ENCODE measurements around the gene EXOSC5.

The EXOSC5 gene

DNA sequence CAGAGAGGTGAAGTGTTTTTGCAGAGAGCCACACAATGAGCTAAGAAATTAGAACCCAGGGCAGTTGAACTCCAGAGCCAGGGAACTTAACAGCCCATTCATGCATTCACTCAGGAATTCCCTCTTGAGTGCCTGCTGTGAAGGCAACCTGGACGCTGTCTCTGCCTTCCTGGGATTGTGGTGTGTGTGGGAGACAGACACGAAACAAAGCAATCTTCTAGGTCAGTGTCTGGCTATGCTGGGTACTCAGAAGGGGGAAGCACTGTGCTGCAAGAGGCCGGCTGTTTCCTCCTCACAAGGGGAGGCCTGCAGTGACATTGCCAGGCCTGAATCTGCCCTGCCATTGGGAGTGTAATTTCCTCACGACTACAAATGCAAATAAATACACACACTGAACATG lies 10.1 kb upstream of the EXOSC5 start:
- Histone ChIP-seq H3K4me3 (ENCODE audit: low read depth in 1 of 2, low read length in 2 of 2) (no peak overlapping the region), H3K9ac (ENCODE audit: low read depth, low read length) (no peak overlapping the region), H3K27me3 (ENCODE audit: insufficient read depth, low read length, poor library complexity) (no peaks in the 10 kb centered on the region), H2AFZ (ENCODE audit: low read depth, low read length) (no peak overlapping the region), H4K20me1 (ENCODE audit: insufficient read depth, low read length) (0 out of 2 replicates have a peak, but pooled peaks cover 4% of the 10 kb centered on the region), H3K4me2 (ENCODE audit: insufficient read depth, low read length) (no peak overlapping the region), H3K9me3 (ENCODE audit: insufficient read depth, low read length, severe bottlenecking) (no peaks in the 10 kb centered on the region), H3K36me3 (ENCODE audit: insufficient read depth, low read length) (peaks cover 11% of the 10 kb centered on the region), H3K79me2 (ENCODE audit: insufficient read depth, low read length) (peaks cover 2% of the 10 kb centered on the region; the same call in 1 of the 2 replicates), H3K4me1 (ENCODE audit: insufficient read depth, low read length) (no peaks in the 10 kb centered on the region), H3K27ac (ENCODE audit: low read length) (no peak overlapping the region)
- DNase-seq (no peak), ATAC-seq (ENCODE audit: insufficient read depth, low read depth) (no peak)
- no peak for TF ChIP-seq EZH2 (IDR thresholded peaks at IDR 0.05; ENCODE audit: borderline replicate concordance, low read depth, low read length, severe bottlenecking)
- TF ChIP-seq, protein P1, sequence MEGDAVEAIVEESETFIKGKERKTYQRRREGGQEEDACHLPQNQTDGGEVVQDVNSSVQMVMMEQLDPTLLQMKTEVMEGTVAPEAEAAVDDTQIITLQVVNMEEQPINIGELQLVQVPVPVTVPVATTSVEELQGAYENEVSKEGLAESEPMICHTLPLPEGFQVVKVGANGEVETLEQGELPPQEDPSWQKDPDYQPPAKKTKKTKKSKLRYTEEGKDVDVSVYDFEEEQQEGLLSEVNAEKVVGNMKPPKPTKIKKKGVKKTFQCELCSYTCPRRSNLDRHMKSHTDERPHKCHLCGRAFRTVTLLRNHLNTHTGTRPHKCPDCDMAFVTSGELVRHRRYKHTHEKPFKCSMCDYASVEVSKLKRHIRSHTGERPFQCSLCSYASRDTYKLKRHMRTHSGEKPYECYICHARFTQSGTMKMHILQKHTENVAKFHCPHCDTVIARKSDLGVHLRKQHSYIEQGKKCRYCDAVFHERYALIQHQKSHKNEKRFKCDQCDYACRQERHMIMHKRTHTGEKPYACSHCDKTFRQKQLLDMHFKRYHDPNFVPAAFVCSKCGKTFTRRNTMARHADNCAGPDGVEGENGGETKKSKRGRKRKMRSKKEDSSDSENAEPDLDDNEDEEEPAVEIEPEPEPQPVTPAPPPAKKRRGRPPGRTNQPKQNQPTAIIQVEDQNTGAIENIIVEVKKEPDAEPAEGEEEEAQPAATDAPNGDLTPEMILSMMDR (IDR thresholded peaks at IDR 0.05; ENCODE audit: borderline replicate concordance, extremely low read depth, low read length, poor library complexity, severe bottlenecking): no peak

- no peak for ATAC-seq (ENCODE audit: insufficient read depth, low read depth)
- Histone ChIP-seq H4K20me1 (ENCODE audit: insufficient read depth, low read length) (0 out of 2 replicates have a peak, but pooled peaks cover 4% of the 10 kb centered on the region), H3K27me3 (ENCODE audit: insufficient read depth, low read length, poor library complexity) (no peaks in the 10 kb centered on the region), H3K4me1 (ENCODE audit: insufficient read depth, low read length) (no peaks in the 10 kb centered on the region), H3K36me3 (ENCODE audit: insufficient read depth, low read length) (peaks cover 7% of the 10 kb centered on the region), H3K79me2 (ENCODE audit: insufficient read depth, low read length) (peaks cover 7% of the 10 kb centered on the region), H3K9me3 (ENCODE audit: insufficient read depth, low read length, severe bottlenecking) (no peaks in the 10 kb centered on the region), H3K4me3 (ENCODE audit: low read depth in 1 of 2, low read length in 2 of 2) (no peak overlapping the region), H3K4me2 (ENCODE audit: insufficient read depth, low read length) (no peak overlapping the region), H3K9ac (ENCODE audit: low read depth, low read length) (no peak overlapping the region), H3K27ac (ENCODE audit: low read length) (no peak overlapping the region), H2AFZ (ENCODE audit: low read depth, low read length) (no peak overlapping the region)
- no peak for TF ChIP-seq EZH2 (IDR thresholded peaks at IDR 0.05; ENCODE audit: borderline replicate concordance, low read depth, low read length, severe bottlenecking)
- TF ChIP-seq, protein P1 (IDR thresholded peaks at IDR 0.05; ENCODE audit: borderline replicate concordance, extremely low read depth, low read length, poor library complexity, severe bottlenecking): no peak
- no peak for DNase-seq
Measured at GRCh38 chr19:41405776-41406175, 8.6 kb upstream of the EXOSC5 start.

DNA sequence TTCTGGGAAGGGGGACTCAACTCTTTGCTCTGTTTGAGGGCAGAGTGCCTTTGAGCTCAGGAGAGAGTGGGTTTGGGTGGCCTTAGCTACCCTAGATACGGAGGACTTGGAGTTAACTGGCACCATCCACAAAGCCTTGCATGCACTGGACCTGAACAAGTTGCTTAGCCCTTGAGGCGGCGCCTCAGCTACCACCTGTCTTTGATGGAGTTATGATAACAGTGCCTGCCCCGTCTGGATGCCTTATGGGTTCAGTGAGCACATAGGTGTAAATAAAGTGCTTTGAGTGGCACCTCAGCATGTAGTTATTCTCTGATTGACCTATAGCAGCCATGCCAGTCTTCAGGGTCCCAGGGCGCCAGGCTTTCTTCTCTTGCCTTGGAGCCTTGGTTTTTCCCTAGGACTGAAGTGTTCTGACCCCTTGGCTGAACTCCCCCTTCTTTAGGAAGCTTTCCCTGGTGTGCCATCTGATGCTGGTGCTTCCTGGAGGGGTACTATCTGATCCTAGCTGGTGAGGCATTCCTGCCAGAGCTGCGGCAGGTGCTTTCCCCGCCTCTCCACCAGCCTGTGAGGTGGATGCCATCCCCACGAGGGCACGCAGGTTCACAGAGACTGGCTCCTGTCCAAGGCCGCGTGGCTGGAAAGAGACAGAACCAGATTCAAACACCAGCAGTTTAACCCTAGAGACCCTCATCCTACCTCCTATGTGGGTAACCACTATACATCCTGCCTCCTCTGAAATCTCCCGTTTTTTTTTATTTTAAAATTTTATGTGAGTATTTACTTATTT lies 6.2 kb upstream of the EXOSC5 start:
- H3K9ac ChIP-seq (ENCODE audit: low read depth, low read length): no peak overlapping the region
- H3K4me3 ChIP-seq (ENCODE audit: low read depth in 1 of 2, low read length in 2 of 2): no peak overlapping the region
- no peak for DNase-seq
- H3K27me3 ChIP-seq (ENCODE audit: insufficient read depth, low read length, poor library complexity): no peaks in the 10 kb centered on the region
- no peak for ATAC-seq (ENCODE audit: insufficient read depth, low read depth)
- H2AFZ ChIP-seq (ENCODE audit: low read depth, low read length): no peak overlapping the region
- no peak for TF ChIP-seq EZH2 (IDR thresholded peaks at IDR 0.05; ENCODE audit: borderline replicate concordance, low read depth, low read length, severe bottlenecking)
- TF ChIP-seq, protein P1 (IDR thresholded peaks at IDR 0.05; ENCODE audit: borderline replicate concordance, extremely low read depth, low read length, poor library complexity, severe bottlenecking): no peak
- H3K79me2 ChIP-seq (ENCODE audit: insufficient read depth, low read length): peaks cover 27% of the 10 kb centered on the region
- no peak overlapping the region for H3K27ac ChIP-seq (ENCODE audit: low read length)
- H3K4me2 ChIP-seq (ENCODE audit: insufficient read depth, low read length): no peak overlapping the region
- peaks cover 14% of the 10 kb centered on the region for H3K4me1 ChIP-seq (ENCODE audit: insufficient read depth, low read length)
- H3K36me3 ChIP-seq (ENCODE audit: insufficient read depth, low read length): peaks cover 5% of the 10 kb centered on the region; the same call in 1 of the 2 replicates
- no peaks in the 10 kb centered on the region for H3K9me3 ChIP-seq (ENCODE audit: insufficient read depth, low read length, severe bottlenecking)
- H4K20me1 ChIP-seq (ENCODE audit: insufficient read depth, low read length): 0 out of 2 replicates have a peak, but pooled peaks cover 4% of the 10 kb centered on the region
